Naive thymus-derived CD4-positive, alpha-beta T cell (primary cell): ENCODE measurements around the gene SSNA1. TPM values are rescaled to one million over a fixed set of nuclear protein-coding genes. Genes with fewer than 3 reads are reported as not detected.
A peak's percentile ranks its signal among the peaks of the same experiment; 100 is the strongest.

Experiments
- ATAC-seq: fragments of 150-1000 bp; cut with Tn5 transposase; 2 replicates; pipeline ENCODE4 v1.10.0; 2021; ENCODE audit warnings: mild to moderate bottlenecking, moderate library complexity
- CTCF ChIA-PET: fragments of 350-600 bp; sonication (Branson Sonifier 250); formaldehyde crosslinking; loops from one replicate; lab custom pipeline; 2021; ENCODE audit warnings: antibody characterized with exemption; lab: Charles Lee
- POLR2A ChIA-PET: fragments of 350-600 bp; sonication (Branson Sonifier 250); formaldehyde crosslinking; loops from one replicate; lab custom pipeline; 2021; ENCODE audit warnings: antibody characterized with exemption, inconsistent platforms; lab: Charles Lee
- DNase-seq, 9 donors: peaks; one replicate each; pipeline versions ENCODE4 v3.0.0 to v3.0.0-alpha.2; 2020 to 2022; ENCODE audit warnings: mixed read lengths in 1 of 9
- H3K27ac ChIP-seq: one replicate; pipeline ENCODE4 v1.7.0; 2013; ENCODE audit warnings: mild to moderate bottlenecking, low read depth, low read length, moderate library complexity
- H3K27me3 ChIP-seq, 2 donors: one replicate each; pipeline ENCODE4 v1.7.0; 2013; ENCODE audit warnings: low read length in 2 of 2, mild to moderate bottlenecking in 2 of 2, moderate library complexity in 2 of 2; ENCODE audit not compliant: control insufficient read depth in 2 of 2, insufficient read depth in 2 of 2
- H3K36me3 ChIP-seq, 3 experiments: 1 replicate in 2 of 3; 2 replicates in 1 of 3; pipeline ENCODE4 v1.7.0; 2013; ENCODE audit warnings: low read length in 3 of 3, mild to moderate bottlenecking in 3 of 3, moderate library complexity in 1 of 3; ENCODE audit not compliant: insufficient read depth in 3 of 3, control insufficient read depth in 2 of 3
- H3K4me1 ChIP-seq, 2 donors: one replicate each; pipeline ENCODE4 v1.7.0; 2013; ENCODE audit warnings: low read length in 2 of 2, mild to moderate bottlenecking in 2 of 2, moderate library complexity in 1 of 2; ENCODE audit not compliant: control insufficient read depth in 2 of 2, insufficient read depth in 2 of 2
- H3K4me3 ChIP-seq: 2 replicates; pipeline ENCODE4 v1.7.0; 2013; ENCODE audit warnings: mild to moderate bottlenecking, low read length
- H3K9me3 ChIP-seq, 3 experiments: 1 replicate in 2 of 3; 2 replicates in 1 of 3; pipeline ENCODE4 v1.7.0; 2013; ENCODE audit warnings: low read length in 3 of 3; ENCODE audit not compliant: control insufficient read depth in 2 of 3
- H3K27ac Mint-ChIP-seq, 9 donors: one replicate each; pipeline ENCODE4 v1.8.0; 2020 to 2022; ENCODE audit warnings: mixed read lengths in 9 of 9, mild to moderate bottlenecking in 8 of 9, moderate library complexity in 5 of 9, inconsistent platforms in 2 of 9
- H3K27me3 Mint-ChIP-seq, 5 donors: one replicate each; pipeline ENCODE4 v1.8.0; 2021 to 2022; ENCODE audit warnings: mixed read lengths in 5 of 5, mild to moderate bottlenecking in 1 of 5
- H3K36me3 Mint-ChIP-seq, 5 donors: one replicate each; pipeline ENCODE4 v1.8.0; 2020 to 2022; ENCODE audit warnings: mixed read lengths in 5 of 5, mild to moderate bottlenecking in 3 of 5, inconsistent platforms in 1 of 5
- H3K4me1 Mint-ChIP-seq, 7 donors: one replicate each; pipeline ENCODE4 v1.8.0; 2020 to 2022; ENCODE audit warnings: mixed read lengths in 7 of 7, mild to moderate bottlenecking in 3 of 7, inconsistent platforms in 1 of 7
- H3K4me3 Mint-ChIP-seq, 10 donors: one replicate each; pipeline ENCODE4 v1.8.0; 2020 to 2022; ENCODE audit warnings: mild to moderate bottlenecking in 10 of 10, mixed read lengths in 10 of 10, moderate library complexity in 6 of 10, inconsistent platforms in 2 of 10
- H3K9me3 Mint-ChIP-seq, 11 donors: one replicate each; pipeline ENCODE4 v1.8.0; 2020 to 2022; ENCODE audit warnings: mixed read lengths in 11 of 11, mild to moderate bottlenecking in 4 of 11, inconsistent platforms in 1 of 11, moderate library complexity in 1 of 11
- intact Hi-C, 2 donors: fragments of 100-400 bp; cut with micrococcal nuclease; formaldehyde crosslinking; loops; one replicate each; pipeline ENCODE4 v1.15.1; 2023
- polyA plus RNA-seq, 2 donors: library from polyadenylated mRNA; unstranded; fragments of 300-500 nt; fragmentation: Illumina TruSeq; gene quantifications; one replicate each; pipeline ENCODE4 v1.2.3, GENCODE V29; 2021
- total RNA-seq, 6 experiments: library from RNA in 5 of 6; stranded (reverse) in 5 of 6; gene quantifications; 1 replicate in 5 of 6; 2 replicates in 1 of 6; pipeline ENCODE4 v1.2.3 and lab custom pipeline; 2021 to 2026

SSNA1 gene
- total and polyA plus RNA-seq, 7 experiments from 2014 or later: 37.9 to 133 (median 47.0) TPM

- Histone ChIP-seq H3K36me3 (peaks cover 0 to 69% (median 11%) of the 10 kb centered on the region in 3 experiments), H3K27me3 (no peaks in the 10 kb centered on the region), H3K4me3 (peak overlapping the region; percentile 98), H3K4me1 (peaks cover 30 to 32% of the 10 kb centered on the region in 2 donors), H3K27ac (peak overlapping the region; percentile 99), H3K9me3 (no peaks in the 10 kb centered on the region)
- no peaks in the 10 kb centered on the region for H3K27me3 Mint-ChIP-seq
- peaks cover 0 to 7% (median 6%) of the 10 kb centered on the region in 5 donors for H3K36me3 Mint-ChIP-seq
- ChIA-PET CTCF (interaction anchor here (0.6 to 1.7 kb wide), 2 partner anchors 60 to 142 kb away, joined by 4 read pairs; partner anchors contain the start of gene NPDC1), POLR2A (interaction anchor here (0.9 to 10.4 kb wide), 13 partner anchors 9 to 102 kb away, joined by 3 to 136 read pairs (median 6); partner anchors contain the start of genes CYSRT1, MAN1B1, NDOR1 and NELFB)
- H3K9me3 Mint-ChIP-seq: peaks cover 0 to 2% (median 0%) of the 10 kb centered on the region in 11 donors
- peak; percentile 15 for ATAC-seq
- no peak for DNase-seq
- H3K27ac Mint-ChIP-seq: peak overlapping the region; percentile 85 to 94 (median 93)
- H3K4me3 Mint-ChIP-seq: peak overlapping the region; percentile 90 to 96 (median 92)
- intact Hi-C loops: loop anchor here (1.0 to 2.0 kb wide), 10 partner anchors 12 to 398 kb away; partner anchors contain the start of genes NDOR1 (in 2 of the 2), TMEM203 (in 2 of the 2), TPRN (in 2 of the 2) and TUBB4B (in 2 of the 2)
- H3K4me1 Mint-ChIP-seq: peaks cover 14 to 61% (median 32%) of the 10 kb centered on the region in 7 donors
Observed at GRCh38 chr9:137188086-137188489, 388 bp upstream of the SSNA1 start.

GRCh38 chr9:137189297-137190295 is 1.1 kb downstream of the SSNA1 start:
- DNase-seq (no peak), ATAC-seq (no peak)
- POLR2A ChIA-PET: interaction anchor here (0.6 to 10.4 kb wide), 14 partner anchors 9 to 382 kb away, joined by 3 to 136 read pairs (median 3); partner anchors contain the start of genes CYSRT1, MAN1B1, NDOR1 and RABL6
- Histone ChIP-seq H3K27ac (peak overlapping the region; percentile 99), H3K36me3 (peaks cover 0 to 54% (median 3%) of the 10 kb centered on the region in 3 experiments), H3K9me3 (no peaks in the 10 kb centered on the region), H3K4me3 (peak overlapping the region; percentile 98), H3K4me1 (peaks cover 30 to 32% of the 10 kb centered on the region in 2 donors), H3K27me3 (no peaks in the 10 kb centered on the region)
- Mint-ChIP-seq H3K4me1 (peaks cover 9 to 54% (median 28%) of the 10 kb centered on the region in 7 donors), H3K27ac (peak overlapping the region; percentile 85 to 96 (median 93)), H3K4me3 (peak overlapping the region; percentile 91 to 99 (median 92)), H3K9me3 (peaks cover 0 to 2% (median 0%) of the 10 kb centered on the region in 11 donors), H3K36me3 (peaks cover 0 to 6% (median 0%) of the 10 kb centered on the region in 5 donors), H3K27me3 (no peaks in the 10 kb centered on the region)
- CTCF ChIA-PET: interaction anchor here (0.7 to 1.9 kb wide), 4 partner anchors 21 to 94 kb away, joined by 3 to 5 read pairs (median 4); no protein-coding TSS in a partner anchor
- intact Hi-C loops: loop anchor here (2.0 kb wide), 2 partner anchors 51 to 95 kb away; partner anchors contain the start of gene TUBB4B (in 1 of the 2)

- peak overlapping the region; percentile 99 for H3K27ac ChIP-seq
- peaks cover 0 to 46% (median 0%) of the 10 kb centered on the region in 3 experiments for H3K36me3 ChIP-seq
- CTCF ChIA-PET: interaction anchor here (1.9 kb wide), 1 partner anchor 20 kb away, joined by 5 read pairs; no protein-coding TSS in a partner anchor
- Mint-ChIP-seq H3K36me3 (peaks cover 0 to 6% (median 0%) of the 10 kb centered on the region in 5 donors), H3K4me3 (peak overlapping the region in 9 of 10 donors; percentile 30 to 95 (median 64)), H3K9me3 (peaks cover 0 to 2% (median 0%) of the 10 kb centered on the region in 11 donors), H3K27me3 (no peaks in the 10 kb centered on the region), H3K27ac (peak overlapping the region in 7 of 9 donors; percentile 42 to 86 (median 66)), H3K4me1 (peaks cover 9 to 50% (median 28%) of the 10 kb centered on the region in 7 donors)
- H3K4me3 ChIP-seq: no peak overlapping the region
- POLR2A ChIA-PET: interaction anchor here (0.7 to 10.4 kb wide), 5 partner anchors 8 to 61 kb away, joined by 3 to 136 read pairs (median 16); partner anchors contain the start of genes NDOR1, TMEM203, TPRN and TUBB4B
- H3K9me3 ChIP-seq: no peaks in the 10 kb centered on the region
- no peaks in the 10 kb centered on the region for H3K27me3 ChIP-seq
- peaks cover 30 to 32% of the 10 kb centered on the region in 2 donors for H3K4me1 ChIP-seq
- ATAC-seq (no peak), DNase-seq (no peak)
- intact Hi-C loops: no loop called here
Observed at GRCh38 chr9:137190315-137190856, 1.9 kb downstream of the SSNA1 start.

- Mint-ChIP-seq H3K4me3 (peak overlapping the region in 3 of 10 donors; percentile 52 to 95 (median 69)), H3K4me1 (peaks cover 7 to 42% (median 26%) of the 10 kb centered on the region in 7 donors), H3K9me3 (peaks cover 0 to 2% (median 0%) of the 10 kb centered on the region in 11 donors), H3K36me3 (peaks cover 0 to 6% (median 0%) of the 10 kb centered on the region in 5 donors), H3K27ac (peak overlapping the region in 3 of 9 donors; percentile 42 to 86 (median 63)), H3K27me3 (no peaks in the 10 kb centered on the region)
- intact Hi-C loops: no loop called here
- Histone ChIP-seq H3K36me3 (peaks cover 0 to 37% (median 0%) of the 10 kb centered on the region in 3 experiments), H3K27me3 (no peaks in the 10 kb centered on the region), H3K27ac (no peak overlapping the region), H3K4me3 (no peak overlapping the region), H3K9me3 (no peaks in the 10 kb centered on the region), H3K4me1 (peaks cover 28 to 29% of the 10 kb centered on the region in 2 donors)
- DNase-seq (no peak), ATAC-seq (no peak)
- CTCF ChIA-PET: no interaction called here
- POLR2A ChIA-PET: interaction anchor here (0.6 to 10.4 kb wide), 4 partner anchors 13 to 62 kb away, joined by 3 to 136 read pairs (median 7); partner anchors contain the start of genes NDOR1, TMEM203 and TPRN
Observed at GRCh38 chr9:137191245-137191644, 2.8 kb downstream of the SSNA1 start.

- peaks cover 6 to 36% (median 22%) of the 10 kb centered on the region in 7 donors for H3K4me1 Mint-ChIP-seq
- Histone ChIP-seq H3K4me3 (no peak overlapping the region), H3K36me3 (peaks cover 0 to 31% (median 0%) of the 10 kb centered on the region in 3 experiments), H3K9me3 (no peaks in the 10 kb centered on the region), H3K27me3 (no peaks in the 10 kb centered on the region), H3K27ac (no peak overlapping the region), H3K4me1 (peaks cover 22 to 23% of the 10 kb centered on the region in 2 donors)
- peaks cover 0 to 2% (median 0%) of the 10 kb centered on the region in 11 donors for H3K9me3 Mint-ChIP-seq
- no peak for ATAC-seq
- no peak overlapping the region for H3K27ac Mint-ChIP-seq
- POLR2A ChIA-PET: interaction anchor here (0.6 to 10.4 kb wide), 4 partner anchors 13 to 55 kb away, joined by 3 to 136 read pairs (median 5); partner anchors contain the start of genes NDOR1, TMEM203 and TPRN
- no peaks in the 10 kb centered on the region for H3K27me3 Mint-ChIP-seq
- peaks cover 0 to 6% (median 0%) of the 10 kb centered on the region in 5 donors for H3K36me3 Mint-ChIP-seq
- CTCF ChIA-PET: no interaction called here
- intact Hi-C loops: no loop called here
- no peak for DNase-seq
- H3K4me3 Mint-ChIP-seq: no peak overlapping the region
Observed at GRCh38 chr9:137191691-137192447, 3.4 kb downstream of the SSNA1 start.
